Prostate gland (tissue), 2 donors: ENCODE measurements around the gene CNTNAP2. TPM values are rescaled to one million over a fixed set of nuclear protein-coding genes. Genes with fewer than 3 reads are reported as not detected.

ENCODE experiments used
- DNase-seq: peaks from one replicate; pipeline ENCODE4 v3.0.0-alpha.2; 2019; ENCODE audit warnings: low spot score
- H3K27ac ChIP-seq, 2 donors: fragments of 200-600 bp; sonication (generic); 2 replicates each; pipeline ENCODE4 v1.5.1; 2017 to 2019
- H3K27me3 ChIP-seq: fragments of 200-600 bp; sonication (generic); replicated peaks from 2 replicates; pipeline ENCODE4 v1.5.1; 2019; ENCODE audit not compliant: insufficient read depth
- H3K36me3 ChIP-seq, 2 donors: fragments of 200-600 bp; sonication (generic); 1 replicate in 1 of 2; 2 replicates in 1 of 2; pipeline versions ENCODE4 v1.5.1 to v1.8.1; 2017 to 2019
- H3K4me1 ChIP-seq: fragments of 200-600 bp; sonication (generic); replicated peaks from 2 replicates; pipeline ENCODE4 v1.5.1; 2019
- H3K4me3 ChIP-seq, 2 donors: fragments of 200-600 bp; sonication (generic); 2 replicates each; pipeline ENCODE4 v1.5.1; 2017 to 2019
- H3K9me3 ChIP-seq: fragments of 200-600 bp; sonication (generic); 2 replicates; pipeline ENCODE4 v1.5.1; 2017
- POLR2A ChIP-seq: fragments of 450-650 bp; IDR thresholded peaks from one replicate; pipeline ENCODE4 v1.6.1; 2016; ENCODE audit warnings: antibody characterized with exemption, mild to moderate bottlenecking
- POLR2AphosphoS5 ChIP-seq: sonication (generic); formaldehyde crosslinking; IDR thresholded peaks from one replicate; pipeline ENCODE4 v1.6.1; 2017; ENCODE audit warnings: antibody characterized with exemption
- WGBS: methylation state at CpG from one replicate; pipeline ENCODE4 v1.1.5; 2018; 5-methylcytosine and 5-hydroxymethylcytosine counted together
- intact Hi-C: fragments of 100-400 bp; cut with DNase I; formaldehyde crosslinking; loops from one replicate; pipeline ENCODE4 v1.14.2; 2022
- total RNA-seq, 2 donors: library from RNA; depleted of rRNA; stranded (reverse); fragments of >200 nt; gene quantifications; one replicate each; pipeline ENCODE4 v1.1.0, GENCODE V29; 2016
- TF ChIP-seq, protein P1 (sequence below), 4 experiments: fragments of 200-600 bp in 2 of 4; fragments of 450-650 bp in 2 of 4; sonication (generic) in 2 of 4; IDR thresholded peaks; 1 replicate in 3 of 4; 2 replicates in 1 of 4; pipeline ENCODE4 v1.5.1; 2016 to 2019; ENCODE audit warnings: antibody characterized with exemption in 4 of 4, mild to moderate bottlenecking in 2 of 4, moderate library complexity in 2 of 4

CNTNAP2 gene
- total RNA-seq, 2 donors from 2014 or later, result 10.6 to 43.7 TPM

DNA sequence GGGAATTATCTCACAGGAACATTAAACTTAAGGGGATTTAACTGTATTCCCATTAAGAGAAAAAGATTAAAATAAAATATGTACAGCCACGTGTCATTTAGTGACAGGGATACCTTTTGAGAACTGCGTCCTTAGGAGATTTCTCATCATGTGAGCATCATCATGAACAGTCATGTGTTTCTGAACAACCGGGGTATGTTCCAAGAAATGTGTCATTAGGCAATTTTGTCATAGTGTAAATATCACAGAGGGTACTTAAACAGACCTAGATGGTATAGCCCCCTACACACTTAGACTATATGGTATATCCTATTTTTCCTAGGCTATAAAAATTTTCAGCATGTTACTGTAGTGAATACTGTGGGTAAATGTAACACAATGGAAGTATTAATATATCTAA, 840.3 kb downstream of the CNTNAP2 start:
- TF ChIP-seq POLR2A (no peak), POLR2AphosphoS5 (no peak)
- TF ChIP-seq, protein P1, sequence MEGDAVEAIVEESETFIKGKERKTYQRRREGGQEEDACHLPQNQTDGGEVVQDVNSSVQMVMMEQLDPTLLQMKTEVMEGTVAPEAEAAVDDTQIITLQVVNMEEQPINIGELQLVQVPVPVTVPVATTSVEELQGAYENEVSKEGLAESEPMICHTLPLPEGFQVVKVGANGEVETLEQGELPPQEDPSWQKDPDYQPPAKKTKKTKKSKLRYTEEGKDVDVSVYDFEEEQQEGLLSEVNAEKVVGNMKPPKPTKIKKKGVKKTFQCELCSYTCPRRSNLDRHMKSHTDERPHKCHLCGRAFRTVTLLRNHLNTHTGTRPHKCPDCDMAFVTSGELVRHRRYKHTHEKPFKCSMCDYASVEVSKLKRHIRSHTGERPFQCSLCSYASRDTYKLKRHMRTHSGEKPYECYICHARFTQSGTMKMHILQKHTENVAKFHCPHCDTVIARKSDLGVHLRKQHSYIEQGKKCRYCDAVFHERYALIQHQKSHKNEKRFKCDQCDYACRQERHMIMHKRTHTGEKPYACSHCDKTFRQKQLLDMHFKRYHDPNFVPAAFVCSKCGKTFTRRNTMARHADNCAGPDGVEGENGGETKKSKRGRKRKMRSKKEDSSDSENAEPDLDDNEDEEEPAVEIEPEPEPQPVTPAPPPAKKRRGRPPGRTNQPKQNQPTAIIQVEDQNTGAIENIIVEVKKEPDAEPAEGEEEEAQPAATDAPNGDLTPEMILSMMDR (IDR thresholded peaks at IDR 0.05), result no peak
- Histone ChIP-seq H3K4me3 (no peak overlapping the region), H3K36me3 (no peaks in the 10 kb centered on the region), H3K4me1 (no peaks in the 10 kb centered on the region), H3K27me3 (no peaks in the 10 kb centered on the region), H3K9me3 (no peaks in the 10 kb centered on the region), H3K27ac (no peak overlapping the region)
- intact Hi-C loops, result no loop called here
- 83% methylated on average over 3 of the region's 3 CpGs for WGBS
- DNase-seq, result no peak

DNA sequence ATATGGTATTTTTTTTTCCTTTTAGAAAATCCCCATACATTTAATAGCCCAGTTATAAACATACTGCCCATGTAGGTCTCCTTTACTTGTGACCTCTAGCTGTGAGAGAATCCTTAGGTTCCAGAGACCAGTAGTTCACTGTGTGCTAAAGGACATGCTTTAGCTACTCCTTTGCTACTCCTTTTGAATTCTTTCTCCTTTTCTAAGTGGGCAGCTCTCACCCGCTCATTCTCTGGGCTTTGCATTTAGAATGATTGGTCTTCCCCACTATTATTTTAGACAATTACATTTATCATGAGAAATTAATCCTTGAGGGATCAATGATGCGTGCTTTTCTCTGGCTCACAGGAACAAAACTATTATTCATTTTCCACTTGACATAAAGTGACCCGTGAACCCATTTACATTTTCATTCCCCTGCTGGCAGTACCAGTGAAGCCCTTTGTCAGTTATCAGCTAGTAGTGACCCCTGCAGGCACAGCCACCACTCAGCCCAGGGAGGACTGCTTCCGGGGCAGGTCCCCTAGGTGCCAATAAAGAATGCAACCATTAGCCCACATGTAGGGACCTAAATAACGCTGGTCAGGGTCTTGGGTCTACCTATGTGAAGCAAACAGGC, 844.3 kb downstream of the CNTNAP2 start:
- 77% methylated on average over 5 of the region's 5 CpGs for WGBS
- Histone ChIP-seq H3K27me3 (no peaks in the 10 kb centered on the region), H3K4me1 (no peaks in the 10 kb centered on the region)

DNA sequence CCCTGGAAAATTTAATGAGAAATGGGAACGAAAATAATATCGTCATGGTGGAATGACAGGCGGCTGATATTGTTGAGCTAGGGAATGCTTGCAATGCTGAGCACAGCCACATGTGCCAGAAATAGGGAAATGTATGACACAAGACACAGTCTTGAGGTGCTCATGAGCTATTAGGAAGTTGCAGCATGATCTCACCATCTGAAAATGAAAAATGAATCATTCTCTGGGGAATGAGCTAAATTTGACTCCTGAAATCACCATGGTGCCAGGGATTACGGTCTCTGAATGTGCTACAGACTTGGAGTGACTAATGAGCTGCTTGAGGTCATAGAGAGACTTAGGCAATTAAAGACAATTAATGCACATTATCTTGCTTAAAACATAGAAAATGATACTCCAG, 845.0 kb downstream of the CNTNAP2 start:
- DNase-seq, result no peak
- Histone ChIP-seq H3K4me3 (no peak overlapping the region), H3K4me1 (no peaks in the 10 kb centered on the region), H3K9me3 (no peaks in the 10 kb centered on the region), H3K27me3 (no peaks in the 10 kb centered on the region), H3K27ac (no peak overlapping the region), H3K36me3 (no peaks in the 10 kb centered on the region)
- no peak for TF ChIP-seq POLR2AphosphoS5
- no peak for TF ChIP-seq POLR2A
- TF ChIP-seq, protein P1 (IDR thresholded peaks at IDR 0.05), result no peak
- 81% methylated on average over 4 of the region's 4 CpGs for WGBS
- intact Hi-C loops, result no loop called here

More for the DNA sequence above, 844.3 kb downstream of the CNTNAP2 start:
- TF ChIP-seq POLR2AphosphoS5, result no peak
- TF ChIP-seq, protein P1 (IDR thresholded peaks at IDR 0.05), result no peak
- no peak for DNase-seq
- Histone ChIP-seq H3K4me3 (no peak overlapping the region), H3K36me3 (no peaks in the 10 kb centered on the region), H3K27ac (no peak overlapping the region), H3K9me3 (no peaks in the 10 kb centered on the region)
- intact Hi-C loops, result no loop called here

DNA sequence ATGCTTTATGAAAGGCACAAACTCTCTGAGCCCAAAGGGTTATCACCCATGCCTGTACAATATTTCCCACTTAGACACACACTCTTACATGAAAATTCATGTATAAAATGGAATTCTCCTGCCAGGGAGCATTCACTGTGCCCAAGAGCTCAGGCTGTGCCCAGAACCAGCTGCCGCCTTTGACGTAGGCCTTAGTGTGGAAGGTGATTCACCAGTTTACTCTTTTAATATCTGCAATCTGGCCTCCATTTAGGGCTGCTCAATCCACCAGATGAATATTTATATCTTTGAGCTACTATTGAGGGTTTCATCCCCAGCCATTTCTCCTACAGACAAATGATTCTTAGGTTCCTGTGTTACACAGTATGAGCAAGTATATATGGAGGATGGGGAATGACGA, 849.7 kb downstream of the CNTNAP2 start:
- intact Hi-C loops, result no loop called here
- DNase-seq, result no peak
- Histone ChIP-seq H3K27ac (no peak overlapping the region), H3K27me3 (no peaks in the 10 kb centered on the region), H3K4me1 (no peaks in the 10 kb centered on the region), H3K36me3 (no peaks in the 10 kb centered on the region), H3K9me3 (no peaks in the 10 kb centered on the region), H3K4me3 (no peak overlapping the region)
- TF ChIP-seq POLR2A (no peak), POLR2AphosphoS5 (no peak)
- TF ChIP-seq, protein P1 (IDR thresholded peaks at IDR 0.05), result no peak
- WGBS, result 99% methylated on average over 3 of the region's 3 CpGs

DNA sequence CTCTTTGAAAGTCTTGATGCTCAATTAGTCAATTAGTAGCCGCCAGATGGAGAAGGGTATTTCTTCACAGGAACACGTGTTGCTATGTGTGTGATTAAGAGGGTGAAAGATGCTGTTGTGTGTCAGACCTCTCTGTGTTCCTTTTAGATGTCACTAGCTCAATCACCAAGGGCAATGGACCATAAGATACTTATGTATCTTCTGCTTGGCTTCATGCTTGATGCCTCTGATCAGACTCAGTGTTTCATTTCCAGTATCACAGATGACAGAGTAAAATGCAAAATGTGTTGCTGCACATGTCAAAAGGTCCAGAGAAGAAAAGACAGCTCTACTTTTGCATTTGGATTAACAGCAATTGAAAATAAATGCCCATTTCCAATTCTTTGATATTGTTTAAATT, 865.9 kb downstream of the CNTNAP2 start:
- Histone ChIP-seq H3K27me3 (no peaks in the 10 kb centered on the region), H3K4me1 (no peaks in the 10 kb centered on the region), H3K9me3 (no peaks in the 10 kb centered on the region), H3K27ac (no peak overlapping the region), H3K4me3 (no peak overlapping the region), H3K36me3 (no peaks in the 10 kb centered on the region)
- intact Hi-C loops, result no loop called here
- TF ChIP-seq POLR2A (no peak), POLR2AphosphoS5 (no peak)
- TF ChIP-seq, protein P1 (IDR thresholded peaks at IDR 0.05), result no peak
- no peak for DNase-seq
- 74% methylated on average over 2 of the region's 2 CpGs for WGBS
